ENCODE measurements around the gene TTC29. TPM values are rescaled to one million over a fixed set of nuclear protein-coding genes. Genes with fewer than 3 reads are reported as not detected.
A peak's percentile ranks its signal among the peaks of the same experiment; 100 is the strongest.

The TTC29 gene
- total RNA-seq, 2 donors from 2014 or later, result not detected

GRCh38 chr4:146930673-146931072 is 15.0 kb downstream of the TTC29 start:
- TF ChIP-seq CTCF (IDR thresholded peaks at IDR 0.05), result no peak
- no peaks in the 10 kb centered on the region for H3K27me3 ChIP-seq (replicated peaks; ENCODE audit: insufficient read depth)
- H3K4me3 ChIP-seq, result no peak overlapping the region
- ATAC-seq (ENCODE audit: insufficient number of reproducible peaks, low FRiP score, low read depth) (no peak), DNase-seq (ENCODE audit: low spot score) (no peak)
- no peaks in the 10 kb centered on the region for H3K9me3 ChIP-seq
- no peaks in the 10 kb centered on the region for H3K4me1 ChIP-seq (ENCODE audit: control insufficient read depth in 1 of 2, low read depth in 2 of 2)
- no peaks in the 10 kb centered on the region for H3K36me3 ChIP-seq
- no peak overlapping the region for H3K27ac ChIP-seq

- Histone ChIP-seq H3K27me3 (replicated peaks; ENCODE audit: insufficient read depth) (no peaks in the 10 kb centered on the region), H3K9me3 (no peaks in the 10 kb centered on the region), H3K36me3 (no peaks in the 10 kb centered on the region), H3K4me1 (ENCODE audit: control insufficient read depth in 1 of 2, low read depth in 2 of 2) (no peaks in the 10 kb centered on the region), H3K27ac (no peak overlapping the region), H3K4me3 (no peak overlapping the region)
- no peak for ATAC-seq (ENCODE audit: insufficient number of reproducible peaks, low FRiP score, low read depth)
- no peak for TF ChIP-seq CTCF (IDR thresholded peaks at IDR 0.05)
- DNase-seq (ENCODE audit: low spot score), result no peak
These were observed 18.0 kb downstream of the TTC29 start for GRCh38 chr4:146927695-146928094.

- no peaks in the 10 kb centered on the region for H3K27me3 ChIP-seq (replicated peaks; ENCODE audit: insufficient read depth)
- H3K9me3 ChIP-seq, result no peaks in the 10 kb centered on the region
- H3K36me3 ChIP-seq, result no peaks in the 10 kb centered on the region
- no peaks in the 10 kb centered on the region for H3K4me1 ChIP-seq (ENCODE audit: control insufficient read depth in 1 of 2, low read depth in 2 of 2)
- DNase-seq (ENCODE audit: low spot score) (no peak), ATAC-seq (ENCODE audit: insufficient number of reproducible peaks, low FRiP score, low read depth) (no peak)
- peak; percentile 61 for TF ChIP-seq CTCF (IDR thresholded peaks at IDR 0.05)
- H3K27ac ChIP-seq, result no peak overlapping the region
- no peak overlapping the region for H3K4me3 ChIP-seq
These were observed 29.1 kb downstream of the TTC29 start for GRCh38 chr4:146916479-146917076.

- H3K27me3 ChIP-seq (replicated peaks; ENCODE audit: insufficient read depth), result no peaks in the 10 kb centered on the region
- no peaks in the 10 kb centered on the region for H3K36me3 ChIP-seq
- no peaks in the 10 kb centered on the region for H3K9me3 ChIP-seq
- no peak for TF ChIP-seq CTCF (IDR thresholded peaks at IDR 0.05)
- H3K4me1 ChIP-seq (ENCODE audit: control insufficient read depth in 1 of 2, low read depth in 2 of 2), result no peaks in the 10 kb centered on the region
- no peak overlapping the region for H3K27ac ChIP-seq
- H3K4me3 ChIP-seq, result no peak overlapping the region
- DNase-seq (ENCODE audit: low spot score) (no peak), ATAC-seq (ENCODE audit: insufficient number of reproducible peaks, low FRiP score, low read depth) (no peak)
These were observed 30.5 kb downstream of the TTC29 start for GRCh38 chr4:146915132-146915531.

- no peak for ATAC-seq (ENCODE audit: insufficient number of reproducible peaks, low FRiP score, low read depth)
- DNase-seq (ENCODE audit: low spot score), result no peak
- no peaks in the 10 kb centered on the region for H3K9me3 ChIP-seq
- TF ChIP-seq CTCF (IDR thresholded peaks at IDR 0.05), result no peak
- H3K4me3 ChIP-seq, result no peak overlapping the region
- no peaks in the 10 kb centered on the region for H3K27me3 ChIP-seq (replicated peaks; ENCODE audit: insufficient read depth)
- no peak overlapping the region for H3K27ac ChIP-seq
- H3K4me1 ChIP-seq (ENCODE audit: control insufficient read depth in 1 of 2, low read depth in 2 of 2), result no peaks in the 10 kb centered on the region
- H3K36me3 ChIP-seq, result no peaks in the 10 kb centered on the region
These were observed 45.4 kb downstream of the TTC29 start for GRCh38 chr4:146900295-146900694.

Data from thoracic aorta (tissue), 2 donors.